Measurements from ENCODE around the gene MEI1. TPM values are rescaled to one million over a fixed set of nuclear protein-coding genes. Genes with fewer than 3 reads are reported as not detected.

MEI1 gene
- total RNA-seq, 2 experiments from 2014 or later = 27.7 to 28.4 TPM

- intact Hi-C loops (cut with micrococcal nuclease) = loop anchor here (5.0 kb wide), 1 partner anchor 41 kb away; no protein-coding TSS in a partner anchor
- peak overlapping the region; percentile 92 for H3K4me3 Mint-ChIP-seq
- peak overlapping the region; percentile 100 for H3K27ac Mint-ChIP-seq
- peak; percentile 32 for DNase-seq
- no peak for ATAC-seq
- H3K27me3 Mint-ChIP-seq = no peaks in the 10 kb centered on the region
- H3K9me3 Mint-ChIP-seq = no peaks in the 10 kb centered on the region
- H3K4me1 Mint-ChIP-seq (ENCODE audit: low read depth) = peaks cover 45% of the 10 kb centered on the region
- TF ChIP-seq, protein P1, sequence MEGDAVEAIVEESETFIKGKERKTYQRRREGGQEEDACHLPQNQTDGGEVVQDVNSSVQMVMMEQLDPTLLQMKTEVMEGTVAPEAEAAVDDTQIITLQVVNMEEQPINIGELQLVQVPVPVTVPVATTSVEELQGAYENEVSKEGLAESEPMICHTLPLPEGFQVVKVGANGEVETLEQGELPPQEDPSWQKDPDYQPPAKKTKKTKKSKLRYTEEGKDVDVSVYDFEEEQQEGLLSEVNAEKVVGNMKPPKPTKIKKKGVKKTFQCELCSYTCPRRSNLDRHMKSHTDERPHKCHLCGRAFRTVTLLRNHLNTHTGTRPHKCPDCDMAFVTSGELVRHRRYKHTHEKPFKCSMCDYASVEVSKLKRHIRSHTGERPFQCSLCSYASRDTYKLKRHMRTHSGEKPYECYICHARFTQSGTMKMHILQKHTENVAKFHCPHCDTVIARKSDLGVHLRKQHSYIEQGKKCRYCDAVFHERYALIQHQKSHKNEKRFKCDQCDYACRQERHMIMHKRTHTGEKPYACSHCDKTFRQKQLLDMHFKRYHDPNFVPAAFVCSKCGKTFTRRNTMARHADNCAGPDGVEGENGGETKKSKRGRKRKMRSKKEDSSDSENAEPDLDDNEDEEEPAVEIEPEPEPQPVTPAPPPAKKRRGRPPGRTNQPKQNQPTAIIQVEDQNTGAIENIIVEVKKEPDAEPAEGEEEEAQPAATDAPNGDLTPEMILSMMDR (IDR thresholded peaks at IDR 0.05) = no peak
- ChIA-PET POLR2A (interaction anchor here (0.6 to 5.3 kb wide), 10 partner anchors 9 to 143 kb away, joined by 3 to 50 read pairs (median 5); partner anchors contain the start of genes CCDC134 and SNU13), CTCF (interaction anchor here (1.0 to 8.4 kb wide), 4 partner anchors 27 to 109 kb away, joined by 4 to 38 read pairs (median 13); no protein-coding TSS in a partner anchor)
- H3K36me3 Mint-ChIP-seq (ENCODE audit: low read depth) = peaks cover 50% of the 10 kb centered on the region
Measured at GRCh38 chr22:41831383-41831782, 132.1 kb downstream of the MEI1 start.

DNA sequence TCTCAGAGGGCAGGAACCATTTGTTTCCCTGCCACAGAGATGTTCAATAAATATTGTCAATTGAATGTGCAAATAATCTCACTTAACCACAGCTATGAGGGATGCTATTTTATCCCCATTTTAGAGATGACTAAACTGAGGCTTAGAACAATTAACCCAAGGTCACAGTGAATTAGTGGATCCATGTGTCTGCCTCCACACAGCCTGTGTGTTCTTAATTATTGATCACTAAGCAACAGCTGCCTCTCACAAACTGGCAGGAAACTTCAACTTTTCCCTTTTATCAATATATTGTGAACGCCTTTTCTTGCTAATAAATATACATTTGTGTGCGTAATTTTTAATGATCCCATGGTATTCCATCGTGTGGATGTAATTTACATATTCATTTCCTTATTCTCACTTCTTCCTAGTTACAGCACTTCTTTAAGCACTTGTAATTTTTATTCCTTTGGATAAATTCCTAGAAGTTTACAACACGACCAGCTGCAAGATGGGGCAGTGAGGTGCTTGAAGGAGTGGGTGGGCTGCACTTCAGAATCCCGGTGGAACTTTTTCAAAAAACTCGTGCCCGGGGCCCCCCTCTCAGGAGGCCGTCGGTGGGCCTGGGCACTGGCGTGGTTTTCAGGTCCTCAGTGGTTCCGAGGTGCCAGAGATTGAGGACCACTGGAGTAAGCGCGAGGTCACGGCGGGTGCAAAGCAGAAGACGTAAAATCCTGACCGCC is 132.7 kb downstream of the MEI1 start:
- no peaks in the 10 kb centered on the region for H3K9me3 Mint-ChIP-seq
- DNase-seq (no peak), ATAC-seq (no peak)
- ChIA-PET POLR2A (interaction anchor here (0.6 to 5.3 kb wide), 19 partner anchors 10 to 144 kb away, joined by 3 to 50 read pairs (median 4); partner anchors contain the start of genes CCDC134, MEI1, SHISA8 and SNU13), CTCF (interaction anchor here (1.0 to 8.4 kb wide), 5 partner anchors 26 to 135 kb away, joined by 3 to 38 read pairs (median 9); partner anchors contain the start of gene CCDC134)
- intact Hi-C loops (cut with micrococcal nuclease) = loop anchor here (5.0 kb wide), 1 partner anchor 40 kb away; no protein-coding TSS in a partner anchor
- peaks cover 50% of the 10 kb centered on the region for H3K4me1 Mint-ChIP-seq (ENCODE audit: low read depth)
- H3K27ac Mint-ChIP-seq = peak overlapping the region; percentile 100
- H3K36me3 Mint-ChIP-seq (ENCODE audit: low read depth) = peaks cover 56% of the 10 kb centered on the region
- no peaks in the 10 kb centered on the region for H3K27me3 Mint-ChIP-seq
- TF ChIP-seq, protein P1 (IDR thresholded peaks at IDR 0.05) = no peak
- H3K4me3 Mint-ChIP-seq = peak overlapping the region; percentile 92

- H3K27me3 Mint-ChIP-seq = no peaks in the 10 kb centered on the region
- peaks cover 56% of the 10 kb centered on the region for H3K36me3 Mint-ChIP-seq (ENCODE audit: low read depth)
- H3K9me3 Mint-ChIP-seq = no peaks in the 10 kb centered on the region
- TF ChIP-seq, protein P1 (IDR thresholded peaks at IDR 0.05) = no peak
- intact Hi-C loops (cut with micrococcal nuclease) = loop anchor here (5.0 kb wide), 1 partner anchor 40 kb away; no protein-coding TSS in a partner anchor
- H3K4me1 Mint-ChIP-seq (ENCODE audit: low read depth) = peaks cover 47% of the 10 kb centered on the region
- CTCF ChIA-PET = interaction anchor here (0.8 to 8.4 kb wide), 6 partner anchors 25 to 135 kb away, joined by 3 to 38 read pairs (median 6); partner anchors contain the start of gene CCDC134
- POLR2A ChIA-PET = interaction anchor here (0.6 to 5.3 kb wide), 24 partner anchors 10 to 145 kb away, joined by 3 to 50 read pairs (median 4); partner anchors contain the start of genes MEI1, SHISA8 and SNU13
- H3K4me3 Mint-ChIP-seq = peak within 1 kb of the TSS; percentile 92
- peak within 1 kb of the TSS; percentile 100 for H3K27ac Mint-ChIP-seq
- ATAC-seq = peak; percentile 95
- DNase-seq = peak; percentile 100
Measured at GRCh38 chr22:41832553-41833368, 133.5 kb downstream of the MEI1 start, which contains the start of gene SREBF2. SREBF2 (plus strand) TSS chr22:41833105; CDS start chr22:41833271, 166 bp downstream.

- ChIA-PET CTCF (interaction anchor here (0.8 to 8.4 kb wide), 12 partner anchors 9 to 136 kb away, joined by 3 to 38 read pairs (median 4); partner anchors contain the start of gene CCDC134), POLR2A (interaction anchor here (0.6 to 5.3 kb wide), 22 partner anchors 10 to 135 kb away, joined by 3 to 50 read pairs (median 4); partner anchors contain the start of genes MEI1 and SHISA8)
- peak; percentile 15 for ATAC-seq
- TF ChIP-seq, protein P1 (IDR thresholded peaks at IDR 0.05) = no peak
- Mint-ChIP-seq H3K27ac (peak overlapping the region; percentile 84), H3K9me3 (no peaks in the 10 kb centered on the region), H3K36me3 (ENCODE audit: low read depth) (peaks cover 63% of the 10 kb centered on the region), H3K27me3 (no peaks in the 10 kb centered on the region), H3K4me1 (ENCODE audit: low read depth) (peaks cover 50% of the 10 kb centered on the region), H3K4me3 (peak overlapping the region; percentile 92)
- intact Hi-C loops (cut with micrococcal nuclease) = loop anchor here (5.0 kb wide), 1 partner anchor 39 kb away; no protein-coding TSS in a partner anchor
- peak; percentile 39 for DNase-seq
Measured at GRCh38 chr22:41833369-41834004, 134.2 kb downstream of the MEI1 start.

All from activated CD8-positive, alpha-beta T cell treated with anti-CD3 and anti-CD28 coated beads for 36 hours (primary cell).